HepG2 (cell line): ENCODE results near the gene GSPT1. TPM values are rescaled to one million over a fixed set of nuclear protein-coding genes. Genes with fewer than 3 reads are reported as not detected.

ENCODE experiments used
- BORCS8-MEF2B ChIP-seq: sonication (generic); formaldehyde crosslinking; IDR thresholded peaks from 2 replicates; pipeline ENCODE4 v1.8.0; 2022; ENCODE audit warnings: mild to moderate bottlenecking, missing genetic modification reagents
- CHD4 ChIP-seq: fragments of 200-600 bp; sonication (generic); IDR thresholded peaks from 2 replicates; pipeline ENCODE4 v1.7.0; 2017; ENCODE audit warnings: mild to moderate bottlenecking, low read length, borderline replicate concordance
- E2F5 ChIP-seq: sonication (generic); formaldehyde crosslinking; conservative IDR thresholded peaks from 2 replicates; pipeline ENCODE4 v1.4.0; 2020; ENCODE audit warnings: missing genetic modification reagents
- ELF3 ChIP-seq: IDR thresholded peaks from 2 replicates; pipeline ENCODE4 v1.6.1; 2016; ENCODE audit warnings: missing genetic modification reagents, missing compliant biosample characterization
- GMEB2 ChIP-seq: IDR thresholded peaks from 2 replicates; pipeline ENCODE4 v1.6.1; 2016; ENCODE audit warnings: missing biosample characterization, missing genetic modification reagents, low read depth
- HHEX ChIP-seq: IDR thresholded peaks from 2 replicates; pipeline ENCODE4 v1.6.1; 2016; ENCODE audit warnings: control low read depth
- KAT8 ChIP-seq: IDR thresholded peaks from 2 replicates; pipeline ENCODE4 v1.6.1; 2016; ENCODE audit warnings: missing genetic modification reagents, missing compliant biosample characterization
- KDM2A ChIP-seq: sonication (generic); formaldehyde crosslinking; IDR thresholded peaks from 2 replicates; pipeline ENCODE4 v1.4.0; 2020; ENCODE audit warnings: low read depth, missing genetic modification reagents, borderline replicate concordance
- MBD4 ChIP-seq: IDR thresholded peaks from 2 replicates; pipeline ENCODE4 v1.6.1; 2012; ENCODE audit warnings: low read length, inconsistent platforms, borderline replicate concordance
- MTF2 ChIP-seq: sonication (generic); formaldehyde crosslinking; IDR thresholded peaks from 2 replicates; pipeline ENCODE4 v1.5.0; 2020; ENCODE audit warnings: missing genetic modification reagents, borderline replicate concordance
- NCOA1 ChIP-seq: sonication (generic); formaldehyde crosslinking; IDR thresholded peaks from 2 replicates; pipeline ENCODE4 v1.9.0; 2021; ENCODE audit warnings: missing genetic modification reagents
- PRDM4 ChIP-seq: sonication (generic); formaldehyde crosslinking; IDR thresholded peaks from 2 replicates; pipeline ENCODE4 v1.9.0; 2021; ENCODE audit warnings: missing genetic modification reagents, borderline replicate concordance
- RARA ChIP-seq: IDR thresholded peaks from 2 replicates; pipeline ENCODE4 v1.6.1; 2016; ENCODE audit warnings: missing genetic modification reagents, missing compliant biosample characterization
- SUZ12 ChIP-seq: fragments of 150-350 bp; IDR thresholded peaks from 2 replicates; pipeline ENCODE4 v1.6.1; 2014; ENCODE audit warnings: low read depth, low read length
- ZBTB44 ChIP-seq: sonication (generic); formaldehyde crosslinking; IDR thresholded peaks from 2 replicates; pipeline ENCODE4 v1.4.0; 2020; ENCODE audit warnings: missing genetic modification reagents
- ZNF362 ChIP-seq: sonication (generic); formaldehyde crosslinking; IDR thresholded peaks from 2 replicates; pipeline ENCODE4 v1.4.0; 2020; ENCODE audit warnings: missing genetic modification reagents, mild to moderate bottlenecking, borderline replicate concordance
- polyA plus RNA-seq, 8 experiments: library from polyadenylated mRNA; depleted of rRNA in 3 of 8; stranded (reverse) in 7 of 8; unstranded in 1 of 8; fragments of >200 nt; fragmentation: Illumina TruSeq in 4 of 8; extraction: Trizol in 4 of 8; gene quantifications; 2 replicates each; pipeline versions ENCODE4 v1.2.1 to v1.2.3, GENCODE V29; 2011 to 2016; ENCODE audit warnings: low read depth in 4 of 8, missing spikeins in 1 of 8, mixed read lengths in 1 of 8; ENCODE audit not compliant: insufficient read depth in 1 of 8
- total RNA-seq, 5 experiments: library from RNA; depleted of rRNA; stranded (reverse); fragments of >200 nt; fragmentation: Illumina TruSeq; extraction: Trizol; gene quantifications; 2 replicates each; pipeline ENCODE4 v1.2.3, GENCODE V29; 2016; ENCODE audit warnings: low read depth in 1 of 5
- TF ChIP-seq, protein P1 (sequence below): sonication (generic); formaldehyde crosslinking; IDR thresholded peaks from 2 replicates; pipeline ENCODE4 v1.5.0; 2020; ENCODE audit warnings: mild to moderate bottlenecking, low read depth, missing genetic modification reagents, borderline replicate concordance
- TF ChIP-seq, protein P2 (sequence below): IDR thresholded peaks from 2 replicates; pipeline ENCODE4 v1.6.1; 2018; ENCODE audit warnings: missing genetic modification reagents, mild to moderate bottlenecking, missing compliant biosample characterization

The GSPT1 gene
- total and polyA plus RNA-seq, 2 of the 13 experiments (the other 11 are each of a cell fraction or from before 2014, with no cell fraction given) = 120 to 316 TPM

DNA sequence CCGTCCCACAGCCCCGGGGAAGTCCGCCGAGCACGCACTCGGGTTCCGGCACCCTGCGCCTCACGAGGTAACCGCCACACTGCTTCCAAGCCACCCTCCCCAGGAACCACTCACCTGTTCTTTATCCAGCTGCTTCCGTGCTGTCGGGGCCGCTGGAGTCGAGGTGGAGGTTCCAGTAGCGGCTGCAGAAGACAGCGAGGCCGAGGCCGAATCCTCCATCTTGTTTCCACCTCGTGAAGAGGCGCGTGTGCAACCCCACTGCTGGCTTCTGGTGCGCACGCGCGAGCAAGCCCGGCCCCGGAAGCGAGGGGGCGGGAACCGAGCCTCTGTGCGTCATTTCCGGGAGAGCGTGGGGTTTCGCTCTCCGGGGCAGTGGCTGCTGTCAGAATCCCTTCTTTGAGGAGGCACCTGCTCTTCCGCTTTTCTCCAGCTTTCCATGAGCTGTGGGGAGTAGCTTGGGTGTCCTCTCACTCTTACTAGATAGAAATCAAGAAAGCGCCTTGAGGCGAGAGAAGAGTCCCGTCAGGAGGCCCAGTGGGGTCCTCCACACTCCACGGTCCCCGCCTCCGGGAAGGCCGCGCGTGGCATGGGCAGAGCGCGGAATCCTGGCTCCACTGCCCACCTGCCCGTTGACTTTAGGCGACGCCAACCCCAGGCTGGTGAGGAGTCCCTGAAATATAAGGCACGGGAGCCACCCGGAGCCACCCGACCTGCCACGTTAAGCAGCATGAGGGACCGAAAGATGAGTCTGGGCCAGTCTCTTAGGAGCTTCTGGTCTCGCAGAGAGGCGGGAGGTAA is 64.3 kb downstream of the GSPT1 start, which contains the start of gene RSL1D1 (continued):
- TF ChIP-seq, protein P1, sequence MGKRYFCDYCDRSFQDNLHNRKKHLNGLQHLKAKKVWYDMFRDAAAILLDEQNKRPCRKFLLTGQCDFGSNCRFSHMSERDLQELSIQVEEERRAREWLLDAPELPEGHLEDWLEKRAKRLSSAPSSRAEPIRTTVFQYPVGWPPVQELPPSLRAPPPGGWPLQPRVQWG (CRISPR knock-in tag) = peak; percentile 67; the same call in 1 of the 2 replicates
- TF ChIP-seq MTF2 (CRISPR knock-in tag) (0 out of 2 replicates have a peak, but pooled peaks have one; percentile 49), CHD4 (no peak), KDM2A (peak; percentile 95), RARA (CRISPR knock-in tag) (peak; percentile 17), BORCS8-MEF2B (CRISPR knock-in tag) (peak; percentile 95), MBD4 (no peak), ELF3 (CRISPR knock-in tag) (peak; percentile 59; the same call in 1 of the 2 replicates), ZNF362 (peak; percentile 64; the same call in 1 of the 2 replicates), HHEX (CRISPR knock-in tag) (no peak; the same call in 1 of the 2 replicates), KAT8 (CRISPR knock-in tag) (peak; percentile 96), E2F5 (CRISPR knock-in tag) (no peak; the same call in 1 of the 2 replicates), GMEB2 (0 out of 2 replicates have a peak, but pooled peaks have one; percentile 36), PRDM4 (CRISPR knock-in tag) (peak; percentile 73; the same call in 1 of the 2 replicates), NCOA1 (peak; percentile 83; the same call in 1 of the 2 replicates), SUZ12 (no peak), ZBTB44 (CRISPR knock-in tag) (0 out of 2 replicates have a peak, but pooled peaks have one; percentile 61)
- TF ChIP-seq, protein P2, sequence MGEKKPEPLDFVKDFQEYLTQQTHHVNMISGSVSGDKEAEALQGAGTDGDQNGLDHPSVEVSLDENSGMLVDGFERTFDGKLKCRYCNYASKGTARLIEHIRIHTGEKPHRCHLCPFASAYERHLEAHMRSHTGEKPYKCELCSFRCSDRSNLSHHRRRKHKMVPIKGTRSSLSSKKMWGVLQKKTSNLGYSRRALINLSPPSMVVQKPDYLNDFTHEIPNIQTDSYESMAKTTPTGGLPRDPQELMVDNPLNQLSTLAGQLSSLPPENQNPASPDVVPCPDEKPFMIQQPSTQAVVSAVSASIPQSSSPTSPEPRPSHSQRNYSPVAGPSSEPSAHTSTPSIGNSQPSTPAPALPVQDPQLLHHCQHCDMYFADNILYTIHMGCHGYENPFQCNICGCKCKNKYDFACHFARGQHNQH (CRISPR knock-in tag) = peak; percentile 84; the same call in 1 of the 2 replicates
